NCI-H526 treated with DMSO at 0.1 percent for 48 hours (cell line): Measurements from ENCODE around the gene NRCAM.
"Not testable (repeated sequence)": the region's sequence is repeated elsewhere in the genome, so short reads cannot be mapped to it uniquely, and the experiment has no call there.

Experiments used
- DNase-seq: peaks from one replicate; lab custom pipeline; 2025; lab: John Stamatoyannopoulos, UW

NRCAM gene

DNA sequence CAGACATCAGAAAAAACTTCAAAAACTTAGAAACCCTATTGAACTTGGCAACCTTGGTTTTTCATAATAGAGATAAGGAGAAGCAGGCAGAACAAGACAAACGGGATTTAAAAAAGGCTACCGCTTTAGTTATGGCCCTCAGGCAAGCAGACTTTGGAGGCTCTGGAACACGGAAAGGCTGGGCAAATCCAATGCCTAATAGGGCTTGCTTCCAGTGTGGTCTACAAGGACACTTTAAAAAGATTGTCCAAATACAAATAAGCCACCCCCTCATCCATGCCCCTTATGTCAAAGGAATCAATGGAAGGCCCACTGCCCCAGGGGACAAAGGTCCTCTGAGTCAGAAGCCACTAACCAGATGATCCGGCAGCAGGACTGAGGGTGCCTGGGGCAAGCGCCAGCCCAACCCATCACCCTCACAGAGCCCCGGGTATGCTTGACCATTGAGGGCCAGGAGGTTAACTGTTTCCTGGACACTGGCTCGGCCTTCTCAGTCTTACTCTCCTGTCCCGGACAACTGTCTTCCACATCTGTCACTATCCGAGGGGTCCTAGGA, 115.3 kb downstream of the NRCAM start:
- DNase-seq = no peak

DNA sequence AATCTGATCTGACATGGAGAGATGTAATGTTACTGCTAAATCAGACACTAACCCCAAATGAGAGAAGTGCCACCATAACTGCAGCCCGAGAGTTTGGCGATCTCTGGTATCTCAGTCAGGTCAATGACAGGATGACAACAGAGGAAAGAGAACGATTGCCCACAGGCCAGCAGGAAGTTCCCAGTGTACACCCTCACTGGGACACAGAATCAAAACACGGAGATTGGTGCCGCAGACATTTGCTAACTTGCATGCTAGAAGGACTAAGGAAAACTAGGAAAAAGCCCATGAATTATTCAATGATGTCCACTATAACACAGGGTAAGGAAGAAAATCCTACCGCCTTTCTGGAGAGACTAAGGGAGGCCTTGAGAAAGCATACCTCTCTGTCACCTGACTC, 115.8 kb downstream of the NRCAM start:
- DNase-seq = not testable (repeated sequence)

DNA sequence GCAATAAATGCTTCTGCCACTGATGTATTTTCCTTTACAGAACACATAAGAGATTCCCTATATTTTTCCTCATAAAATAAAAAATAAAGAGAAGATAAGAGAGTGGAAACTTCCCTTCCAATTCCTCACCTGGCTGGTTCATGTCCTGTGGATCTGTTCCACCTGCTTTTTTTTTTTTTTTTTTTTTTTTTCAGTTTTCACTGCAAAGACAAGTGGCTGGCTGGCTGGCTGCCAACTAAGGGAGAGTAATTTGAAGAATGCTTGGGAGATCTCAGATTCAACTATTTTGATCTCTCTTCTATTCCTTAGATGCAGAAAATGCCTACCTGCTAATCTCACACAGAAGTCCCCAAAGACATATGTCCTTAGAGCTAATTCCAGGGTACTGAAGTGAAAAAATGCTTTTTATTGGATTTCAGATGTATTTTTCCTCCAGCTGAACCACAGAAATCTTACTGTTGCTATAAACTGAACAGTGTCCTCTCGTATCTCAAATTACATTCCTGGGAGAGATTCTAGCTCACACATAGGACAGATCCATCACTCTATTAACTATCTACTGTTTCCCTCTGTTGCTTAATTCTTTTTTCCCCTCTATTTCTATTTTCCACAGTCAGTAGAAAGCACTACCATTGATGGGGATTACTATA, 120.8 kb downstream of the NRCAM start:
- no peak for DNase-seq

DNA sequence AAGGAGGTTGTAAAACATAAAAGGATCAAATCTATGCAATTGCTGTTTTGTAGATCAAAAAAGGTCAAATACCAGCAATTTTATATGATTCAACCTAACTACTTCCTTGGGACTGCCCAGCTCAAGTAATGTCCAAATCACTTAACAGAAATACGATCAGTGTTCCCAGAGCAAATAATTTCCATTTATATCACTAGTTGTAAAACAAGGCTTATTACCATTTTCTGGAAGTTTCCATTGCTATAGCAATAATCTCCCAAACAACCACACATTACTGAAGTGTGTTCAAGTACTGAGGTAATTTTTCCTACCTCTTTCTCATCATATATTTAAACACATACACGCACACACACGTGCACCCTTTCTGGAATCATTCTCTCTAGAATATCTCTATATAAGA, 123.3 kb downstream of the NRCAM start:
- DNase-seq = no peak

DNA sequence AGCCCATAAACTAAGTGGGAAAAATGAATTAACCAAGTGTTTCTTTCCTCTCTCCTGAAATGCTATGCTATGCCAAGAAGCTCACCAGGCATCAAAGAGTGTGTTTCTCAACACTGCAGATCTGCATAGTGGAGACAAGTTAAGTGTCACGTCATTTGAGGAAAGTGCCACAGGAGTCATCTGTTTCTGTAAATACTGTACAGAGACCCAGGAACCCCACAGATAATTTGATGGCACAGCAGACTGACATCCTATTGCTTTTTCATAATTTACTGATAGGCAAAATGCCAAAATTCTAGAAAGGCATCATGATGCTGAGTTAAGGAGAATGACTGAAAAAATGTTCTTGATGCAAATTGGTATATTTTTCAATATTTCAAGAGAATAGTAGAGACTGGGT, 124.3 kb downstream of the NRCAM start:
- DNase-seq = no peak

DNA sequence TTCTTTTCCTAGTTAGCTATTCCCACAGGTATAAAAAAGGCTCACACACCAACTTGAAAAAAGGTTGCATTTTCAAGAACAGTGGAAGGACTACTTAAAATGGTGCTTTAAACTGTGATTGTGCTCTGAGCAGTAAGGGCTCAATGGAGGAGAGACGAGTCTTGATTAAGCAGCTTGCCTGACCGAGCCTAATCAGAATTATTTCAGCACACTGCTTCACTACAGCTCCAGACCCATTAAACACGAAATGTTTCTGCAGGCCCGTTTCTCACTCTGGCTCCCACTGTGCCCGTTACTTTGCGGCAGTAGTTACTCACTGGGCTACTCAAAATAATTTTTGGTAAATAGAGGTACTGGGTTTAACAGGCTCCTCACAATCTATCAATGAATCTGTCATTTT, 126.0 kb downstream of the NRCAM start:
- no peak for DNase-seq

DNA sequence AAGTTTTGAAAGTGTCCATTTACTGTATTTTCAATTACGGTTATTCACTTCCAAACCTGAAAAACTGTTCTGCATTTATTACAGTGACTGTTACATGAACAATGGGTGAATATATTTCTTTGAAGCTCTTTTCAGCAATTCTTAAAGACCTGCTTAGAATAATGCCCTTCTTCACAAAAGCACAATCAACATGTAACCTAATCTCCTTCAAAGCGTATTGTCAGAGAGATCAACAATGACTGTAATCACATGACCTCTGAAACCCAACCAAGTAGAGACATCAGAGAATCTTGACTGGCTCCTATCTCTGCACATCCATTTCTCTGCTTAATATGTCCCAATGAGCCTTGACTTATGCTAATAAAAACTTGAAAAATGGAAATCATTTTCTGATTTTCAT, 126.7 kb downstream of the NRCAM start:
- no peak for DNase-seq

DNA sequence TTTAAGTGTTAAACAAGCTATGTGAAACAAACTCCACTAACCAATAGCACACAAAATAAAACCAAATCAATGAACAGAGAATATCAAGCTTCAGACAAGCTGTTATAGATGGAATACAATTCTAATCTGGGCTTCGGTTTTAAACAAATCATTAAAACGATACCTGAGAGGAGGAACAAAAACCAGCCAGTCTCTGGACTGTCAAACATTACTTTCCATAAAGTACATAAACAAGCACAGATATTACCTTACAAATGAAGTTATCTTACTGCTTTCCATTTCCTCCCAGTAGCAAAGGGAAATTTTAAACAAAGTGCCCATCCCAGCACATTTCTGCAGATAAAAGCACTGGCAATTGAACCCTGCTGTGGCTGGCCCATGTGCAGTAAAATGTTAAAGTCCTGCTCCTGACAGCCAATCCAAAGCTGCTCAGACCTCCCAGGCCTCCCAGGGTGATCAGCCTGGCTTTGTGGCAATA, 128.0 kb downstream of the NRCAM start:
- peak; percentile 97 for DNase-seq

DNA sequence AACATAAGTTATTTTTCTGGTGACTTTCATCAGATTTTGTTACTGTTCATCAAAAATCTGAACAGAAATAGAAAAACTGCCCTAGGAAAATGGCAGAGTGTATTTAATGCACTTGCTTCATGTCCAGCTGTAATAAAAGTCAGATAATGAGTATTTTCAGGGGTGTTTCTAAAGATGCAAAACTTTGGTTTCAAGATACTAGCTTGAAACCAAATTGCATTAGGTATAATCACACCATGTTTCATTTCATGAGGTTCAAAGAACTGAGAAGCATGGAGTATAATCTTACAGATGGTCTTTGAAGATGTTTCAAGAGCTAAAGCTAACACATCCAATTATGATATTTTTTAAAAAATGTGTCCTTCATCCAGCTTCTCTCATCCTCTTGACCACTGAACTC, 128.9 kb downstream of the NRCAM start:
- DNase-seq = no peak

DNA sequence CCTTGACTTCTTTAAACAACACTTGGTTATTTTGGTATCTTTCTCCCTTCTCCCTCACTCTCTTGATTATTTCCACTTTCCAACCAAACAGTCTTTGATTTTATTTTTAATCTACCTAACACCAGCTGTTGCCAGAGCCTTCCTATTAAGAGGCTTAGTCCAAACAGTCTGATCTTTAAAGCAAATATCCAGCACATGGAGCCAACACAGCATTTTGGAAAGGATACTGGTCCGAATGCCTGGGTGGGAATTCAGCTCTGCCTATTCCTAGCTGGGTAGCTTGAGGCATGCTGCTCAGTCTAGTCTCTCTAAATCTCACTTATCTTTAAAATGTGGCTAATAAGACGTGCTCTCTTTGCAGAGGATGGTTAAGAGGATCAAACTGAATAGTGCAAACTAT, 129.3 kb downstream of the NRCAM start:
- no peak for DNase-seq

DNA sequence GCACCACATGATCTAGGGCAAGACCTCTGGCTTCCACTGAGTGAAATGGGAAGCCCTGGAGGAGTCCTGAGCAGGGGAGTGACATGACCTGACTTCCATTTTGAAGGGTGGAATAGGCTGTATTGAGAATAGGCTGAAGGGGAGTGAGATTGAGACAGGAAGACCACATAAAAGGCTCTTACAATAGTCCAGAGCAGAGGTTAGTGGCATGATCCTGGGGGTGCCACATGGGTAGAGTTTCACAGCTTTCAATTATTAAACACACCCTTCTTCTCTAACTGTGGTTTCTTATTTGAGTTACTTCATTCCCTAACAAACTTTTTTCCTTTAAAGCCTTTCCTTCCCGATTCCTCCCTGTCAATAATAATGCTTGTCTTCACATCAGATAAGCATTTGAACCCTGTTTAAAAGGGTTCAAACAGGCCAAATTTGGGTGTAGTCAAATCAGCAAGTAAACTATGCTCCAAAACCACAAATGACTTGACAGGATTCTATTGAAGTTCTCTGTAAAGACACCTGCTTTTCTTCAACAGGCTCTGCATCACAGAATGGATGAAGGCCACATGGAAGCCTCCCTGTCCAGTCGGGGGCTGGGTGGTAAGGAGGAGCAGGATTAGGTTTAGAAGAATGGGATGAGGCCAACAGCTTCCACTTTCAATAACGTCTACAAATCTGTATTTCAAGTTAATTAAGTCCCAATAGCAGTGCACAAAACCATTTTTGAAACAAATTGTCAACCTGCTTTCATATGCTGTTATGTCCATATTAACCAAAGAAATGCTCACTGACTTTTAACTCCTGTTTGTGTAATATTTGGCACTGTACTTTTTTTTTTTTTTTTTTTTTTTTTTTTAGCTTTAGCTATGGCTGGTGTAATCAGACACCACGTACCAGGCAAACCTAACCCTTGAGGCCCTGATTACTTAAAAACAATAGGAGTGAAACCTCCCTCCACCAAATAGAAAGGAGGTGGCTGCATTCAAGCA, 131.9 kb downstream of the NRCAM start:
- no peak for DNase-seq

DNA sequence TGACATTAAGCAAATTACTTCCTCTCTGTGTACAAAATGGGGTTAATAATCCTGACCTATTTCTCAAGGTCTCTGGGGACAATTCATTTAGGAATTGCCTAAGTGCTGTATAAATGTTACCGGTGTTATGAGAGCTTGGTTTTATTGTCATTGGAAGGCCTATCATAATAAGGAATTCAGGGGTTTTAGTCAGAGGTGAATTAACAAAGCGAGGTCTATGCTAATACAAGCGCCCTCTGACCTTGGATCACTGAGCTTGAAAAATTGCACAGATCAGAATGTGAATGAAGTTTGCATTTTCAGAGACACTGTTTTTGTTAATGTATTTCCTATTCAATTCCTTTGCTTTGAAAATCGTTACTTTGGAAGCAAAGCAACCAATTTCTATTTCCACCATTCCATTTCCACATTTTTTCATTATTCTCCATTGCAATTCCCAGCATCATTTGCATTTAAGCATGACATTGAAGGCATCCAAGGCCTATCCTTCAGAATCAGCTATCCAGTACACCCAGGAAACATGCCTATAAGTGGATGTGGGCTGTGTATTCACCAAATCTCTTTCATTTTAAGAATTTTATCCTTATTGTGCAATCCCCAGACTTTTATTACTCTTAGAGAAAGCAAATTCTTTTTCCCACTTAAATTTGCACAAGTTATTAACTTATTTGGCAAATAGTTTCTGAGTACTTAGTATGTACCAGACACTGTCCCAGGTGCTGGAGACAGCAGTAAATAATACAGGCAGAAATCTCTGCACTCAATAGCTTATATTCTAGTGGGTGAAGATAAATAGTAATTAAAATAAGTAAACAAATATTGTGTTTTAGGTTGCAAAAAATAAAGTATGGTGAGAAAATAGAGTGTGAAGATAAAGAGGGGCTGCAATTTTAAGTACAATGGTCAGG, 133.1 kb downstream of the NRCAM start:
- DNase-seq = no peak

DNA sequence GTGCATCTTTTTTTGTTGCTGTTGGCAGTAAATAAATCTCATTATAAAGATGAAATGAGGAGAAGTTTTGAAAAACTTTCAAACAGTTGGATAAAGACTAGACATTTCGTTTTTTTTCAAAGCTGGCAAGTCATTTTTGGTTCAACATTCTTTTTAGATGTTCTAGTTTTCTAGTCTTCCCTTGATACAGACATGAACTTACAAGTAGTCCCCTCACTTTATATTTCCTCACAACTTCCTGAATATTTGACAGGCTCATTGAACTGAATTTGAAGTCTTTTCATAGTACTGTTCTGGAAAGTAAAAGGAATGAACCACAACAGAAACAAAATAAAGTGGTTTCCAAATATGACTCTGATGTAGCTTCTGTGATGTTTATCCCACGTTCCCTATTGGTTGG, 134.2 kb downstream of the NRCAM start:
- DNase-seq = no peak

DNA sequence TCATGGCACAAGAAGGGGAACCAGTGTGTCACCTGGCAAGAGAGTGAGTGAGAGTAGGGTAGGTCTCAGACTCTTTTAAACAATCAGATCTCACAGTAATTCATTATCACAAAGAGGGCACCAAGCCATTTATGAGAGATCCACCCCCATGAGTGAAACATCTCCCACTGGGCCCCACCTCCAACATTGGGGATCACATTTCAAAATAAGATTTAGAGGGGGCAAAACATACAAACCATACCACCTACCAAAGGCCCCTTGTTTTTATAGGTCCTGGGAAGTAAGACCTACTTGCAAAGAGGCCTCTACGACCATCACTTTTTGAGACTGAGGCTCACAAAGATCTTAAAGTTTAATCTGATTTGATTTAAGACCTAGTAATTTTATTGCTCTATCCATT, 134.9 kb downstream of the NRCAM start:
- DNase-seq = no peak

DNA sequence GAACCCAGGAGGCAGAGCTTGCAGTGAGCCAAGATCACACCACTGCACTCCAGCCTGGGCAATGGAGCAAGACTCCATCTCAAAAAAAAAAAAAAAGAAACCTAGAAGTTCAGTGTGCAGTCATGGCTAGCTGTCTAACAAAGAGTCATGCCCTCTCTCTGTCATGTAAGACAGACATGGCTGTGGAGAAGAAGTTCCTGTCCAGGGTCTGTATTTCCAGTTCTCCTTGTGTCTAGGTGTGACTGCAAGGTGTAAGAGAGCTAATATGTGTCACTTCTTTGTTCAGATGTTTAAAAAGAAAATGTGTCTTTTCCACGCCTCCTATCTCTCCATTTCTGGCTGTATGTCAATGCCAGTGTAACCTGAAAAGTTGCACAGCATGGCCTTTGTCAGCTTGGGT, 139.5 kb downstream of the NRCAM start:
- no peak for DNase-seq

DNA sequence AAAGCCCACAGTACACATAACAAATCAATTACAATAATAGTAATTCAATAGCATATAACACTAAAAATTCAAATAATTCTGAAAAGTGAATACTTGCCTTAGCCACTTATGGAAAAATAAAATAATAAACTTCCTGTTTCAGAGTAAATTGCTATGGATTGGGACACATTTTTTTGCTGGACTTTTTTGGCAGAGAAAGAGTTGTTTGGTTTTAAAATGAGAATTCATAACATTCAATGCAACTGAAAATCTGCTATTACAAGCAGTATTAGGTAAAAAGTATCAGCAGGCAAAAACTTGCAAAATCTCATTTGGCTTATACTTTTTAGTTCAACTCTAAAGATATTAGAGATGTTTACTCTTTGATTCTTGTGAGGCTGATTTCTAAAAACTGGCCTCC, 141.7 kb downstream of the NRCAM start:
- no peak for DNase-seq

DNA sequence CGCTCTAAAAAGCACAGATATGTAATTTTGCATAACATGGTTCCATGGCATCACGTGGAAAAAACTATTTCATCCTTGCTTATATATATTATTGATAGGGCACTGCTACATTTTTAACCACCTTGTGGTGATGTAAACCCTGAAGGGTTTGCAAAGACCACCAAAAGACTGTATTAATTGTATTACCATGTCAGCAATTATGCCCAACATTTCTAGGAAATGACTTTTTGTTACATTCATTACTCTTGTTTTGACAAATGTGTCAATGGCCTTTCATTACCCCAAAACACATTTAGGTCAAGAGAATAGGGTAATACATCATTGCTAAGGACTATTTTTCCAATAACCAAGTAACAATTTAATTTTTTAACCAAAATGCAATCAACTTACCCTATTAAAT, 142.2 kb downstream of the NRCAM start:
- no peak for DNase-seq

DNA sequence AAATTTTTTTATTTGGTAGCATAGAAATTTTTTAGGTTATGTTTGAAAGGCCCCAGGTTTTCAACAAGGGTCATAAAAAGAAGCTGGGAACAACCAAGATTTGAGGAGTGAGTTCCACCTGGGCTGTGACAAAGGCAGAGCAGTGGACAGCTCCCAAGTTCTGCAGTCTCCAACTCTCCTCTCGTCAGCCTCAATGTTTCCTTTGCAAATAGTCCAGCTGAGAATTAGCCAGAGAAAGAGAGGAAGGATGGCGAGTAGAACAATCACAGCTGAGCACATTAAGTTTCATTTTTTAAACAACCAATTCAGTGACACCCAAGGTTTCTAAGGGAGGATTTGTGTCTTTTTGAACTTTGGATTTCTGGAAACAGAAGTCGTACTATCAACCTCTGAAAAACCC, 143.2 kb downstream of the NRCAM start:
- no peak for DNase-seq

DNA sequence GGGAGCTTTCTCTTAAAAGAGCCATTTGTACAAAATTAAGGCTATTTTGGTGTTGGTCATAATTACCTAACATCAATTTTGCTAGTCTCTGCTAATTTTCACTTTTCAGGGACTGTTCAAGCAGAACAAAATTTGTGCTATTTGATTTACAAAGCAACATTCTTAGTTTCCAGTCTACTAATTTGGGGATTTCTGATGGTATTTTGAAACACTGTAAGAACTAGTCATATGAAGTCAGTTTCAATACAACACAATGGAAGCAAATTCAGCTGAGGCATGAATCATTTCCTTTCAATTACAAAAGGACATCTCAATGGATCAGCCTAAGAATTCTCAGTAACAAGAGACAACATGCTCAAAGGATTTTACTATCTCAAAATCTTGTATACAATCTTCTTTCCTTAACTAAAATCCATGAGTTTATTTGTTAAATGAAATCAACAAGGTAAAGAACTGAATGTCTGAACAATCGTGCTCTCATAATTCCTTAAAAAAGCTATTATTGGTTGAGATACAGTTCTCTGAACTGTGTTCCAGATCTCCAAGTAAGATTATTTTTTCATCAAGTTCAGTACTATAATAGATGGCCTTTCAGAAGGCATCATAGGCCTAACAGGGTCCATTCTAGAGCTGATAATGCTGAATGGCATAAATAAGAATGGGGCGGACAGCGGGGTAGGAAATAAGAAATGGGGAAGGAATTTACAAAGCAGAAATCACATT, 144.6 kb downstream of the NRCAM start:
- DNase-seq = no peak

DNA sequence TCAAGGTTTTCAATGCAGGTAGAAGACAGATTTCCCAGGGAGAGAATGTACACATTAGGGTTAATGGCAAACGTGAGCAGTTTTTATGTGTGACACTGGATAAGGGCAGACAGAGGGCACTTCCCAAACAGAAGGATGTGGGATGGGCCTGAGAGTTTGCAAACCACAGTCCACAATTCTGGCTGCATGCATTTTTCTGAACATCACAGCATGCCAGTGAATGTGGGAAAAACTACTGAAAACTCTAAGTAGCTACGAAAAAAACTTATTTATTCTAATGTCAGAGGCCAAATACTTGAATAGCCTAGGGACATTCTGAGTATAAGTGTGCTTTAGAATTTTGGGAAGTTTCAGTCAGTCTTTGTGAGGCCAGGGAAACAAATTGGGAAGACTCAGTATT, 145.9 kb downstream of the NRCAM start:
- no peak for DNase-seq

DNA sequence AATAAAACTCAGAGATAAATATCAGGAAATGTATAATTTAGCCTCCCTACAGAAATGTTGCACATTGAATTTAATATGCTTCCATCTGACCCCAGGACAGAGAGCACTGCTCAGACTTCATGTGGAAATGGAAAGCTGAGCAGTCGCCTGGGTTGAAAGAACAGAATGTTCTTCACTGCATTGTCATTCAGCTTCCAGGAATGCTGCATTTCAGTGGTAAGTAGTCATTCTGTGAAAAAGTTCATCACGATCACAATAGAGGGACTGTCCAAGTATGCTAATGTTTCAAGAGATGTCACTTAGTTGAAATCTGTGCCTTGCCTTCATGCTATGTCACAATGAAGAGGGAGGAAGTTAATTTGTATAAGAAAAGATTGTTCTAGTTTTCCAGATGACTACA, 147.3 kb downstream of the NRCAM start:
- DNase-seq = no peak
